Ramos (cell line): ENCODE data around the gene RBPMS2.

ENCODE experiments used
- in situ Hi-C: fragments of 300-500 bp; cut with MboI; formaldehyde crosslinking; loops from one replicate; pipeline ENCODE4 v1.14.3; 2022; ENCODE audit warnings: low sequenced_read_pairs; ENCODE audit not compliant: unreplicated experiment

RBPMS2 gene

DNA sequence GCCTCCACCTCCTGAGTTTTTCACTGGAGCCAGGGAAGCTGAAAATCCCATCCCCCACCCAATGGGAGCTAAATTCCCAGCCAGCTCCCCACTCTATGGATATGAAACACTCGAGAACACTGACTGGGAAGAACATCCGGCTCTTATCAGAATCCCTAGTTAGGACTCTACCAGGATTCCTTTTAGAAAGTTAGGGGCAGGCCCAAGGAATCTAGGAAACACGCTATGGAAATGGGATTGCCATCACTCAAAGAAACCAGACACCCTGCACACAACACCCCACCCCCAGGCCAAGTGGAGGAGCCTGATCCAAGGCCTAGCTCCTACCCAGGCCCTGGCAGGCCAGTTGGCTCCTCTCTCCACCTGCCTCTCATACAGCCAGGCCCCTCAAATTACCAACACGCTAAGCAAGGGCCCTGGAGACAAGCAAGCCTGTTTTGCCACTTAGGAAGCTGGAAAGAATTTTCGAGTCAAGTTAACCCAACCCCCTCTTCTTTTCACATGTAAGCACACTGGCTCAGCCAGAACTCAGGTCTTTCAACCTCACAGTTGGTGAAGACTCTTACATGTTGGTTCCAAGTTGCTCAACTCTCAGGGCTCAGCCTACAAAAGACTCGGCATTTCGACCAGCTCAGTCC is 75.5 kb downstream of the RBPMS2 start:
- in situ Hi-C loops, result no loop called here

DNA sequence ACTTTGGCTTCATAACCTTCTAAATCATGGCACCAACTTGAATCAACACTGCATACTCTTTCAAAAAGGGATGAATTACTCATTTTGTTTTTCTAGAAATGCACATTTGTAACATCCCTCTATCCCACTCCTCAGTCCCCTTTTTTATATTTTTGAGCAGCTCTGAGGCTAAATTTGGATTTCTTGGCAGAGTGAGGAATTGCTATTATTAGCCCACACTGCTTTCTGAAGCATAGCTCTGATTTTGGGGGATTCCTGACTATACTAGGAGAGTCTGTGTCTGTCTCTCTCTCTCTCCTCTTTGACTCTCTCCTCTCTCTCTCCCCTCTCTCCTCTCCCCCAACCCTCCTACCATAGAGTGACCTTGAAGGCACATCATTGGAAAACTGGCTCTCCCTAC is 76.6 kb downstream of the RBPMS2 start:
- in situ Hi-C loops, result no loop called here

DNA sequence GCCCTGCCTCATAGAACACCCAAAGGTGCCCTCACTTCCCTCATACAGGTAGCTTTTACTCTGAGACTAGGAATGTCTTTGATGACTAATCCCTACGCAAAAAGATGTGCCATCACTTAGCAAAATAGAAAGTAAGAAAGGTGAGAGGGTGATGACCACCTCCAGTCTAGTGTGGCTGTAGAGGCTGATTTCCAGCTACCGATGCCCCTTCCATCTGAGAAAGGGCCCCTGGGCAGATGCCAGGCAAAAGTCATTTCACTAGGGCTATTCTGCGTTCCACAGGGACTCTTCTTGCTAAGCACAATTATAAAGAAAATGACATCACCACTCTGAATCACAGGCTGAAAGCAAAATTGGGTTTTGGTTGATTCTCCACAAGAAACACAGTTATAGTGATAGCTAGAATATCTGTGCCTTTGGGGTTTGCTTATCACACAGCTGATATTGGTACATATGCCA is 77.4 kb downstream of the RBPMS2 start:
- in situ Hi-C loops, result no loop called here

DNA sequence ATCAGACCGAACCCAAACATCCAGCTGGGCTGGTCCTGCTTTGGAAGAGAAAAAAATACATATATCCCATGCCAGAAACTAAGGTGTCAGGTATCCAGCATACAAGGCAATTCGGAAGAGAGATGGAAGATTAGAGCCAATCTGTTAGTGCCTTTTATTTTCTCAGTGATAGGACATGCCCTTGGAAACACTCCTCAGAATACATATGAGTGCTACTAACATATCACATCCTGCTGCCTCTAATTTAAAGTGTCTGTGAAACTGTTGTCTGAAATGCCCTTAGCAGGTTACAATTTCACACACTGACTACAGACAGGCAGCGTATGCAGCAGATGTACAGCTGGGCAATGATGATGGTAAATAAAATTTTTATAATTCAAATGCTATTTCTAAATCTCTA is 78.9 kb downstream of the RBPMS2 start:
- in situ Hi-C loops, result no loop called here

DNA sequence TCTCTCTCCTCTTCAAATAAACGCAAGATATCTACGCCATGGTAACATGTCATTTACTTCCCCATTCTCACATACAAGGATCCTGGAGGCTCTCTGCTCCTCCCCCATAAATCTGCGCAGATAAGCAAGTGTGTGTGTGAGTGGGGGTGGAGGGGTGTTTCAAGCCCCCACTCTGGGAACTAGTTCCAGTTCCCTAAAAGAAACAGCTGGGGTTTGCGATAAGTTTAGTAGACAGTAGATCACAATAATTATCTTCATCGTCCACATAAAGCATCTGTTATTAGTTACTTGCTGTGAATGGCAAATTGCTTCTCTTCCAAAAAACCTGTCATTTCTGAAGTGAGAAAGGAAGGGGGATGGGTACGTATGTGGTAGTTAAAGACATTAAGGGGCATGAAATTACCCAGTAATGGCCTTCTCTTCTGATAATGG is 79.8 kb downstream of the RBPMS2 start:
- in situ Hi-C loops, result no loop called here

GRCh38 chr15:64694816-64695215 is 80.6 kb downstream of the RBPMS2 start:
- in situ Hi-C loops, result no loop called here

GRCh38 chr15:64693134-64693533 is 82.3 kb downstream of the RBPMS2 start:
- in situ Hi-C loops, result no loop called here

GRCh38 chr15:64691896-64692565 is 83.4 kb downstream of the RBPMS2 start:
- in situ Hi-C loops, result no loop called here

DNA sequence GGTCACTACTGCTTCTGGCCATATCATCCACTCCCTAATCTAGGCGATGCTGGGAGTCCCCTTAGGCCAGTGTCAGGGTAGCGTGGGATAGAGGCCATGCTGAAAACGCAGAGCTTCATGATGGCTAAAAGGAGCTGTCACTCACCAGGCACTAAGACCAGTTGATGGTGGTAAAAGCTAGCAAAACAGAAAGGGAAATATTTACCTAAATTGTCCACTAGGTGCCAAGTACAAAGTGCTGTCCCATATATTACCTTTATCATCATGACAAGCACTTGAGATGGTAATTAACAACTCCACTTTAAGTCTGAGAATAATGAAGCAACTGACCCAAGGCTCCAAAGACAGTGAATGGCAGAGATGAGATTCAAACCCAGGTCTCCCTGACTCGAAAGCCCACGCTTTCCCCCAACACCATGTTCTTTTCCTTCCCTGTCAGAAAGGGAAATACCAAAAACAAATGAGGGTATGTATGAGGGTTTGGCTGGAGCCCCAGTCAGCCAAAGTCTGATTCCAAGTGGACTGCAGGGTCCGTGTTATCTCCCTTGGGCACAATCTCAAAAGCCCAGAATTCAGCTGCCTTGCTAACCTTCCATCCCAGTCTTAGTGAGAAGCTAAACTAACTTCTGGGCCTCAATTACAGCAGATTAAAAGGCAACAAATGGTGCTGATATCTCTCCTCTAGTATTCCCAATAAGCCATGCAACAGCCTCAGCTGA is 84.7 kb downstream of the RBPMS2 start:
- in situ Hi-C loops, result no loop called here

DNA sequence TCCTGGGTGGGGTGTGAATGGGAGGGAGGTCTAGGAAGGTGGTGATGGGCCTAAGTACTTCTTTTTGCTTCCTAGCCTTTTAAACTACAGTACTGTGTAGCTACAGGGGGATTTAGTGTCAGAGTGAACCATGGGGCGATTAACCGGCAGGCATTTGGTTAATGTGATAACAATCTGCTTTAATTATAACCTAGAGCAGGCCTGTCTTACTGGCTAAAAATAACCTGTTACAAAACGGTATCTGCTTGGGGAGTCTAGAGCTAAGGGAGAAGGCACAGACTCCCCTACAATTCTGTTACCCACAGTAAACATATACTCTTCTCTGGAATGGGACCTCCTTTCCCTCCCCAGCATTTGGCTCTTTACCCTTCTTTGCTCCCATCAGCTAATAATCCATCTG is 85.4 kb downstream of the RBPMS2 start:
- in situ Hi-C loops, result no loop called here
